Measurements from ENCODE around the gene GMDS.

The GMDS gene

GRCh38 chr6:2072453-2072852 lies 173.0 kb downstream of the GMDS start:
- no peak for ATAC-seq
- no peak for TF ChIP-seq RARB (CRISPR knock-in tag; IDR thresholded peaks at IDR 0.05)
- TF ChIP-seq ZFP3 (CRISPR knock-in tag; IDR thresholded peaks at IDR 0.05) = no peak
- no peak for TF ChIP-seq CSDC2 (CRISPR knock-in tag; IDR thresholded peaks at IDR 0.05)
- TF ChIP-seq CSRNP3 (CRISPR knock-in tag; IDR thresholded peaks at IDR 0.05) = no peak
- no peak for TF ChIP-seq ZNF70 (CRISPR knock-in tag; IDR thresholded peaks at IDR 0.05)
- no peak for TF ChIP-seq OSR1 (CRISPR knock-in tag; IDR thresholded peaks at IDR 0.05)
- TF ChIP-seq ZNF8 (CRISPR knock-in tag; IDR thresholded peaks at IDR 0.05) = no peak
- no peak for TF ChIP-seq TOX (CRISPR knock-in tag; IDR thresholded peaks at IDR 0.05; ENCODE audit: borderline replicate concordance)
- no peak for TF ChIP-seq ZNF565 (CRISPR knock-in tag; conservative IDR thresholded peaks at IDR 0.05; ENCODE audit: low read depth)
- TF ChIP-seq ARNTL (CRISPR knock-in tag; IDR thresholded peaks at IDR 0.05; ENCODE audit: borderline replicate concordance, low read depth) = no peak
- TF ChIP-seq GLIS3 (CRISPR knock-in tag; IDR thresholded peaks at IDR 0.05) = no peak
- TF ChIP-seq ESRRG (CRISPR knock-in tag; IDR thresholded peaks at IDR 0.05) = no peak
- TF ChIP-seq TCF4 (CRISPR knock-in tag; IDR thresholded peaks at IDR 0.05; ENCODE audit: borderline replicate concordance) = no peak

- TF ChIP-seq ZNF565 (CRISPR knock-in tag; conservative IDR thresholded peaks at IDR 0.05; ENCODE audit: low read depth) (no peak), TCF4 (CRISPR knock-in tag; IDR thresholded peaks at IDR 0.05; ENCODE audit: borderline replicate concordance) (no peak), ZFP30 (CRISPR knock-in tag; IDR thresholded peaks at IDR 0.05) (no peak), ESRRG (CRISPR knock-in tag; IDR thresholded peaks at IDR 0.05) (no peak), ZC3H10 (CRISPR knock-in tag; IDR thresholded peaks at IDR 0.05) (no peak), ARNTL (CRISPR knock-in tag; IDR thresholded peaks at IDR 0.05; ENCODE audit: borderline replicate concordance, low read depth) (no peak), GLIS3 (CRISPR knock-in tag; IDR thresholded peaks at IDR 0.05) (no peak), RARB (CRISPR knock-in tag; IDR thresholded peaks at IDR 0.05) (no peak), ISL1 (CRISPR knock-in tag; IDR thresholded peaks at IDR 0.05) (no peak), CSDC2 (CRISPR knock-in tag; IDR thresholded peaks at IDR 0.05) (no peak), SNAI2 (CRISPR knock-in tag; IDR thresholded peaks at IDR 0.05) (no peak), CREB5 (CRISPR knock-in tag; IDR thresholded peaks at IDR 0.05; ENCODE audit: low read depth) (no peak), TOX (CRISPR knock-in tag; IDR thresholded peaks at IDR 0.05; ENCODE audit: borderline replicate concordance) (no peak), PATZ1 (CRISPR knock-in tag; IDR thresholded peaks at IDR 0.05; ENCODE audit: borderline replicate concordance) (no peak), ZNF70 (CRISPR knock-in tag; IDR thresholded peaks at IDR 0.05) (no peak), TSHZ2 (CRISPR knock-in tag; IDR thresholded peaks at IDR 0.05) (no peak), ZNF8 (CRISPR knock-in tag; IDR thresholded peaks at IDR 0.05) (no peak), OSR1 (CRISPR knock-in tag; IDR thresholded peaks at IDR 0.05) (no peak), BACH2 (CRISPR knock-in tag; IDR thresholded peaks at IDR 0.05; ENCODE audit: borderline replicate concordance) (no peak)
- ATAC-seq = no peak
Measured at GRCh38 chr6:2063547-2063946, 181.9 kb downstream of the GMDS start.

GRCh38 chr6:2061880-2062279 lies 183.5 kb downstream of the GMDS start:
- ATAC-seq = no peak
- TF ChIP-seq SNAI2 (CRISPR knock-in tag; IDR thresholded peaks at IDR 0.05) (no peak), ZFP30 (CRISPR knock-in tag; IDR thresholded peaks at IDR 0.05) (no peak), TCF4 (CRISPR knock-in tag; IDR thresholded peaks at IDR 0.05; ENCODE audit: borderline replicate concordance) (no peak), TOX (CRISPR knock-in tag; IDR thresholded peaks at IDR 0.05; ENCODE audit: borderline replicate concordance) (no peak), CREB5 (CRISPR knock-in tag; IDR thresholded peaks at IDR 0.05; ENCODE audit: low read depth) (no peak), ZNF8 (CRISPR knock-in tag; IDR thresholded peaks at IDR 0.05) (no peak), ZNF565 (CRISPR knock-in tag; conservative IDR thresholded peaks at IDR 0.05; ENCODE audit: low read depth) (no peak), OSR1 (CRISPR knock-in tag; IDR thresholded peaks at IDR 0.05) (no peak), ZFP3 (CRISPR knock-in tag; IDR thresholded peaks at IDR 0.05) (no peak), GLIS3 (CRISPR knock-in tag; IDR thresholded peaks at IDR 0.05) (no peak), CSRNP3 (CRISPR knock-in tag; IDR thresholded peaks at IDR 0.05) (no peak), PATZ1 (CRISPR knock-in tag; IDR thresholded peaks at IDR 0.05; ENCODE audit: borderline replicate concordance) (no peak), ARNTL (CRISPR knock-in tag; IDR thresholded peaks at IDR 0.05; ENCODE audit: borderline replicate concordance, low read depth) (no peak), ZC3H10 (CRISPR knock-in tag; IDR thresholded peaks at IDR 0.05) (no peak), BACH2 (CRISPR knock-in tag; IDR thresholded peaks at IDR 0.05; ENCODE audit: borderline replicate concordance) (no peak)

Data from SK-N-SH treated with all-trans-retinoic acid at 6 μM for 48 hours (cell line).